PC-9 (cell line): ENCODE measurements around the gene EIF5. TPM values are rescaled to one million over a fixed set of nuclear protein-coding genes. Genes with fewer than 3 reads are reported as not detected.

Experiments
- BruUV-seq: library from RNA; stranded (reverse); fragments of 400-500 nt; replicated peaks from 2 replicates; lab custom pipeline; 2021; lab: Mats Ljungman, UMichigan
- CTCF ChIA-PET: fragments of 300-600 bp; sonication (Branson Sonifier 250); formaldehyde crosslinking; loops from one replicate; lab custom pipeline; 2022; ENCODE audit warnings: antibody characterized with exemption; lab: Charles Lee
- POLR2A ChIA-PET: fragments of 300-600 bp; sonication (Branson Sonifier 250); formaldehyde crosslinking; loops from one replicate; lab custom pipeline; 2022; ENCODE audit warnings: antibody characterized with exemption; ENCODE audit not compliant: unreplicated experiment; lab: Charles Lee
- DNase-seq, 2 experiments: peaks; one replicate each; pipeline versions ENCODE4 v3.0.0 to v3.0.0-alpha.2; 2015 to 2022; ENCODE audit warnings: mixed read lengths in 1 of 2
- H2AFZ ChIP-seq: fragments of 200-600 bp; sonication (generic); 2 replicates; pipeline ENCODE4 v1.8.1; 2017; ENCODE audit warnings: antibody characterized with exemption
- H3F3A ChIP-seq: fragments of 200-600 bp; sonication (generic); 2 replicates; pipeline ENCODE4 v1.8.1; 2017; ENCODE audit warnings: antibody characterized with exemption, mild to moderate bottlenecking, low read depth; ENCODE audit not compliant: insufficient read depth
- H3K27ac ChIP-seq: fragments of 200-600 bp; sonication (generic); 2 replicates; pipeline ENCODE4 v1.6.1; 2016; ENCODE audit warnings: mixed run types
- H3K27me3 ChIP-seq: fragments of 200-600 bp; sonication (generic); 2 replicates; pipeline ENCODE4 v1.6.1; 2016; ENCODE audit warnings: low read depth, mixed run types; ENCODE audit not compliant: insufficient read depth
- H3K36me3 ChIP-seq: fragments of 200-600 bp; sonication (generic); 2 replicates; pipeline ENCODE4 v1.6.1; 2016; ENCODE audit warnings: low read depth, mixed run types
- H3K4me1 ChIP-seq: fragments of 200-600 bp; sonication (generic); replicated peaks from 2 replicates; pipeline ENCODE4 v1.6.1; 2016; ENCODE audit warnings: mixed run types; ENCODE audit not compliant: insufficient read depth
- H3K4me2 ChIP-seq: fragments of 200-600 bp; sonication (generic); 2 replicates; pipeline ENCODE4 v1.6.1; 2017; ENCODE audit warnings: mixed run types
- H3K4me3 ChIP-seq: fragments of 200-600 bp; sonication (generic); 2 replicates; pipeline ENCODE4 v1.6.1; 2016; ENCODE audit warnings: mixed run types
- H3K79me2 ChIP-seq: fragments of 200-600 bp; sonication (generic); 2 replicates; pipeline ENCODE4 v1.6.1; 2017; ENCODE audit warnings: low read depth, mixed run types
- H3K9me2 ChIP-seq: fragments of 200-600 bp; sonication (generic); 2 replicates; pipeline ENCODE4 v1.8.1; 2017; ENCODE audit warnings: mild to moderate bottlenecking; ENCODE audit not compliant: insufficient read depth
- H3K9me3 ChIP-seq: fragments of 200-600 bp; sonication (generic); 2 replicates; pipeline ENCODE4 v1.8.1; 2016; ENCODE audit warnings: low read depth; ENCODE audit not compliant: insufficient read depth
- H4K20me1 ChIP-seq: fragments of 200-600 bp; sonication (generic); 2 replicates; pipeline ENCODE4 v1.8.1; 2017; ENCODE audit not compliant: insufficient read depth
- EZH2 ChIP-seq: fragments of 200-600 bp; sonication (generic); IDR thresholded peaks from 2 replicates; pipeline ENCODE4 v1.8.0; 2017; ENCODE audit warnings: antibody characterized with exemption, low read depth
- intact Hi-C: fragments of 100-400 bp; cut with micrococcal nuclease; formaldehyde crosslinking; loops from one replicate; pipeline ENCODE4 v1.10.0; 2022; ENCODE audit not compliant: unreplicated experiment
- total RNA-seq: library from RNA; stranded (reverse); gene quantifications from 2 replicates; pipeline ENCODE4 v1.2.3, GENCODE V29; 2021
- TF ChIP-seq, protein P1 (sequence below): fragments of 200-600 bp; sonication (generic); conservative IDR thresholded peaks from 2 replicates; pipeline ENCODE4 v1.6.1; 2017; ENCODE audit warnings: mixed run types, antibody characterized with exemption, mild to moderate bottlenecking, moderate library complexity

EIF5 gene
- total RNA-seq, 1 experiment from 2014 or later: 330 TPM

DNA sequence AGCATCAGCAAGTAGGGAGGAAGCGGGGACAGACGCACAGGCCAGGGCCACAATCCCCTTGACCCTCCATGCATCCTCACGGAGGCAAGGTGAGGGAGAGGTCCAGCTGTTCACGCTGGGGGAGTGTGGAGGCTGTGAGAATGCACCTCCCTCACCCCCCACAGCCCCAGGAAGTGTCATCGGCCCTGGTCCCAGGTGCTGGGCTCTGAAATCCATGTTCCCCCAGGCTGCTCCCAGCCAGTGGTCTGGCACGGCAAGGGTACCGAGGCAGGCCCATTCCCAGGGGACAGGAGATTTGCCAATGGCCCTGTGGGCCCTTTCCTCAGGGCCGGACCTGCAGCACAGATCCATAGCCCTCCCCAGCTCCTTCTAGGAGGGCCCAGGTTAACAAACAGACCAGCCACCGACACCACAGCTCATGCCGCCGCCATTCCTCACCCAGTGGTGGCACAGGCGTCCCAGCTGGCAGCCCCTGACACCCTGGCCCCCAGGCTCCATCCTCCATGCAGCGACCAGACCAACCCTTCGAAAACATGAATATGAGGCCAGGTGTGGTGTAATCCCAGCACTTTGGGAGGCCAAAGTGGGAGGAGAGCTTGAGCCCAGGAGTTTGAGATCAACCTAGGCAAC is 21.9 kb upstream of the EIF5 start:
- Histone ChIP-seq H3F3A (no peaks in the 10 kb centered on the region; the same call in 1 of the 2 replicates), H3K27ac (no peak overlapping the region), H3K36me3 (no peaks in the 10 kb centered on the region), H3K27me3 (no peaks in the 10 kb centered on the region), H3K4me3 (no peak overlapping the region), H4K20me1 (no peaks in the 10 kb centered on the region), H3K4me2 (no peak overlapping the region), H3K9me2 (no peaks in the 10 kb centered on the region), H3K9me3 (no peaks in the 10 kb centered on the region), H3K79me2 (no peaks in the 10 kb centered on the region), H2AFZ (no peak overlapping the region), H3K4me1 (no peaks in the 10 kb centered on the region)
- no peak for DNase-seq
- TF ChIP-seq, protein P1, sequence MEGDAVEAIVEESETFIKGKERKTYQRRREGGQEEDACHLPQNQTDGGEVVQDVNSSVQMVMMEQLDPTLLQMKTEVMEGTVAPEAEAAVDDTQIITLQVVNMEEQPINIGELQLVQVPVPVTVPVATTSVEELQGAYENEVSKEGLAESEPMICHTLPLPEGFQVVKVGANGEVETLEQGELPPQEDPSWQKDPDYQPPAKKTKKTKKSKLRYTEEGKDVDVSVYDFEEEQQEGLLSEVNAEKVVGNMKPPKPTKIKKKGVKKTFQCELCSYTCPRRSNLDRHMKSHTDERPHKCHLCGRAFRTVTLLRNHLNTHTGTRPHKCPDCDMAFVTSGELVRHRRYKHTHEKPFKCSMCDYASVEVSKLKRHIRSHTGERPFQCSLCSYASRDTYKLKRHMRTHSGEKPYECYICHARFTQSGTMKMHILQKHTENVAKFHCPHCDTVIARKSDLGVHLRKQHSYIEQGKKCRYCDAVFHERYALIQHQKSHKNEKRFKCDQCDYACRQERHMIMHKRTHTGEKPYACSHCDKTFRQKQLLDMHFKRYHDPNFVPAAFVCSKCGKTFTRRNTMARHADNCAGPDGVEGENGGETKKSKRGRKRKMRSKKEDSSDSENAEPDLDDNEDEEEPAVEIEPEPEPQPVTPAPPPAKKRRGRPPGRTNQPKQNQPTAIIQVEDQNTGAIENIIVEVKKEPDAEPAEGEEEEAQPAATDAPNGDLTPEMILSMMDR: no peak
- TF ChIP-seq EZH2: no peak
- intact Hi-C loops: no loop called here
- POLR2A ChIA-PET: no interaction called here
- CTCF ChIA-PET: no interaction called here
- no TSS peak for BruUV-seq

DNA sequence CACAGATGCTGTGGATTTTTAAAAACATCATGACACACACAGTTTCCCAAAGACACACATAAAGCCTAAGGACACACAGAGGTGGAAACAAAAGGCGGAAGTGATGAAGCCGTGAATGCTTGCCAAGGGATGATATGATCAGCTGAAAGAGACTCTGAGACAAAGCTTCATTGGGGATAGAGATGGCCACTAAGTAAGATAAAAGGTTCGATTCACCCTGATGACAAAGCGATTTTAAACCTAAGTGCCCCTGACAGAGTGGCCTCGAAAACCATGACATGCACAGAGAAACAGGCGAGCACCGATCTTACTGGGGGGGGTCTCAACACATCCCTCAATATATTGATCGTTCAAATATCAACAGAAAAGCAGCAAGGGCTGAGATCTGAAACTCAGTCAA is 20.3 kb upstream of the EIF5 start:
- Histone ChIP-seq H2AFZ (no peak overlapping the region), H3K4me3 (no peak overlapping the region), H3K9me3 (no peaks in the 10 kb centered on the region), H3K36me3 (no peaks in the 10 kb centered on the region), H3K27ac (no peak overlapping the region), H3K79me2 (no peaks in the 10 kb centered on the region), H3F3A (no peaks in the 10 kb centered on the region; the same call in 1 of the 2 replicates), H3K27me3 (no peaks in the 10 kb centered on the region), H3K4me1 (no peaks in the 10 kb centered on the region), H3K9me2 (no peaks in the 10 kb centered on the region), H4K20me1 (no peaks in the 10 kb centered on the region), H3K4me2 (no peak overlapping the region)
- POLR2A ChIA-PET: interaction anchor here (0.7 kb wide), 1 partner anchor 53 kb away, joined by 4 read pairs; no protein-coding TSS in a partner anchor
- CTCF ChIA-PET: no interaction called here
- BruUV-seq: no TSS peak
- TF ChIP-seq, protein P1: no peak
- TF ChIP-seq EZH2: no peak
- DNase-seq: no peak
- intact Hi-C loops: no loop called here

DNA sequence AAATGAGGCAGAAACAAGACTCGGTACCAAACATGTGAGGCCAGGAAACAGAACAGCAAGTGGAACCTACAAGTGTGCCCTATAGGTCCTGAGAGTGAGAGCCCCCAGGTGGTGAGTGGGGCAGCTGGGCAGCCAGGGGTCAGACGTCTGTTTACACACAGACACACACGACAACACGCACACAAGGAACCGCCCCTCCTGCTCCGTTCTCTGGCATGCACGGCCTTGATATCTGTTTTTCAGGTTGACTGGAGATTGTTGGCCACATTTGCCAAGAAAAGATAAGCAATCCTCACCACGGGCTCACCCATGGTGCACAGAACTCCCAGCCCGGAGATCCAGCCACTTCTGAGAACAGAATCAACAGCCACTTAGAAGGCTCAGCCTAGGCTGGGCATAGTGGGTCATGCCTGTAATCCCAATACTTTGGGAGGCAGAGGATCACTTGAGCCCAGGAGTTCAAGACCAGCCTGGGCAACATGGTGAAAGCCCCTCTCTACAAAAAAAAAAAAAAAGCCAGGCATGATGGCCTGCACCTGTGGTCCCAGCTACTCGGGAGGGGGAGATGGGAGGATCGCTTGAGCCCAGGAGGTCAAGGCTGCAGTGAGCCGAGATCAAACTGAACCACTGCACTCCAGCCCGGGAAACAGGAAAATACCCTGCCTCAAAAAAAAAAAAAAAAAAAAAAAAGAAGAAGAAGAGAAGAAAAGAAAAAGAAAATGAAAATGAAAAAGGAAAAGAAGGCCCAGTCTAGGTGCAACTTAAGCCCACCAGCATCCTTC is 19.4 kb upstream of the EIF5 start:
- CTCF ChIA-PET: interaction anchor here (0.5 kb wide), 1 partner anchor 43 kb away, joined by 5 read pairs; no protein-coding TSS in a partner anchor
- TF ChIP-seq EZH2: no peak
- TF ChIP-seq, protein P1: no peak

More for the DNA sequence above, 19.4 kb upstream of the EIF5 start:
- Histone ChIP-seq H3K4me3 (no peak overlapping the region), H2AFZ (no peak overlapping the region), H3F3A (no peaks in the 10 kb centered on the region; the same call in 1 of the 2 replicates), H3K36me3 (no peaks in the 10 kb centered on the region), H3K27ac (no peak overlapping the region), H3K4me1 (no peaks in the 10 kb centered on the region), H3K27me3 (no peaks in the 10 kb centered on the region), H3K4me2 (no peak overlapping the region), H4K20me1 (no peaks in the 10 kb centered on the region), H3K79me2 (no peaks in the 10 kb centered on the region), H3K9me3 (no peaks in the 10 kb centered on the region), H3K9me2 (no peaks in the 10 kb centered on the region)
- BruUV-seq: no TSS peak
- POLR2A ChIA-PET: interaction anchor here (0.6 kb wide), 1 partner anchor 160 kb away, joined by 9 read pairs; no protein-coding TSS in a partner anchor
- intact Hi-C loops: no loop called here
- no peak for DNase-seq
